ENCODE data around the gene CSTF1.

Gene CSTF1

DNA sequence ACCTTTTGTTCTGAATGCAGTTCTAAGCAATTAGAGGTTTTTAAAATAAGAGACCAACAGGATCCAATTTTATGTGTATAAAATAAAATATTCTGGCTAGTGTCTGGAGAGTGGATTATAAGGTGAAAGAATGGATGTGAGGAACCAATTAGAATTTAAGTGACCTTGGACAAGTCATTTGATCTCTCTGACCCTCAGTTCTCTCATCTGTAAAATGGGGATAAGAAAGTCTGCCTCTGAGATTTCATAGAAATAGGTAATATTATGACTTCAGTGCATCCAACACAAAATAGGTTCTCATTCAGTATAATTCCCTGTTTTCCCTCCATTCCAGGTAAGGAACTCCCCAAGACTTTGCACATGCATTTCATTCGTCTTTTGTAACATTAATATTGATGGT lies 38.5 kb downstream of the CSTF1 start:
- no peak for DNase-seq

DNA sequence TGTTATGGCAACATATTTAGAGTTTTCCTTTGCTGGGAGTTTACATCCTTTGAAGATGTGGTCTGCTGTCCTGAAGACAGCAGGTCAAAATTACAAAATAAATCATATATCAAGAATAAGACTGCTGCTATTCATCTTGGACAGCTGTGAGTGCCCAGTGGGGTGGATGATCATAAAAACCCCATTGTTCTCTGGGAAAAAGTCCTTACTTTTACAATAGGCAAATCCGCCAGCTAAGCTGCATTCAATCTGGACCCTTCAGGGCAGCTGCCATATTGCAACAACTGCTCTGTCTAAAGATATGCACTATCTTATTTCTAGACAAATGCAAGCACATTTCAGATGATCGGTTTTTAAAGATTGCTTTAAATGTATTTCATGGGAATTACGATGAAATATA lies 39.0 kb downstream of the CSTF1 start:
- DNase-seq: no peak

DNA sequence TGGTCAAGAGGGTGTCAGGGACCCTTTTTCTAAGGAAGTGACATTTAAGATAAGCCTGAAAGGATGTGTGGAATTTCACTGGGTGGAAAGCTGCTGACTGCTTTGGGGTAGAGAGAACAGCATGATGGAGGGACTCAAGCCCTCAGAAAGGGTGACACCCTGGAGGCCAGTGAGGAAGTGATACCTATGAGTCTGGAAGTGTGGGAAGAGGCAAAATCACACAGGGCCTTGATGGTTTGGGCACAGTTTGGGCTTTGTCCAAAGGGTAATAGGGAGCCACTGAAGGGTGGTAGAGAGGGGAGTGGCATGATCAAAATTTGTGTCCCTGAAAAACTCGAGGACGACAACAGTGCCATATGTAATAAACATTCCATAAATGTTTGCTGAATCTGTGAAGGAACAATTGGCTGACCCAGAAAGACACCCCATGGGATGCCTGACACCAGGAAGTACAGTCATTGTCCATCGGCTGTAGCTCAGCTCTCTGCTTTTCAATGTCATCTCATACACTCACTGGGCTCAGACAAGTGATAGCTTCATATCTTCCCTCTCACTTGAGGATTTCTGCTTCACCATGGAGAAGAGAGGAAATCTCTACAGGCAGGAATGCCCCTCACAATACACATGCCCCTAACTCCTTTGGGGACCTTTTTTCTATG lies 40.9 kb downstream of the CSTF1 start:
- DNase-seq: no peak

DNA sequence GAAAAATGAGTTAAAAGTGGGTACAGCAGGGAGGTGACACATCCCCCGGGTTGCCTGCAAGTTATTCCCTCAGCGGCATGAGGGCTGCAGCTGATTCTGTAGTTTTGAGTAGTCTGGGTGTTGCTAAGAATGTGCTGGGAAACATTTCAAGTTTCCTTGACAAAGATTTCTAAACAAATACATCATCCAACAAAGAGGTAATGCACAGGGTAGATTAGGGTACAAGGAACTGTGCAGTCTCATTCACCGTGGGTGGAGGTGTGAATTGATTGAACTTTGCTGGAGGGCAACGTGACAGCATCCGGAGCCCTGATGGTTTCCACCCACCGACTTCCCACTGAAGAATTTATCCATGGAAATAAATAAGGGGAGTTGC lies 41.4 kb downstream of the CSTF1 start:
- DNase-seq: no peak

DNA sequence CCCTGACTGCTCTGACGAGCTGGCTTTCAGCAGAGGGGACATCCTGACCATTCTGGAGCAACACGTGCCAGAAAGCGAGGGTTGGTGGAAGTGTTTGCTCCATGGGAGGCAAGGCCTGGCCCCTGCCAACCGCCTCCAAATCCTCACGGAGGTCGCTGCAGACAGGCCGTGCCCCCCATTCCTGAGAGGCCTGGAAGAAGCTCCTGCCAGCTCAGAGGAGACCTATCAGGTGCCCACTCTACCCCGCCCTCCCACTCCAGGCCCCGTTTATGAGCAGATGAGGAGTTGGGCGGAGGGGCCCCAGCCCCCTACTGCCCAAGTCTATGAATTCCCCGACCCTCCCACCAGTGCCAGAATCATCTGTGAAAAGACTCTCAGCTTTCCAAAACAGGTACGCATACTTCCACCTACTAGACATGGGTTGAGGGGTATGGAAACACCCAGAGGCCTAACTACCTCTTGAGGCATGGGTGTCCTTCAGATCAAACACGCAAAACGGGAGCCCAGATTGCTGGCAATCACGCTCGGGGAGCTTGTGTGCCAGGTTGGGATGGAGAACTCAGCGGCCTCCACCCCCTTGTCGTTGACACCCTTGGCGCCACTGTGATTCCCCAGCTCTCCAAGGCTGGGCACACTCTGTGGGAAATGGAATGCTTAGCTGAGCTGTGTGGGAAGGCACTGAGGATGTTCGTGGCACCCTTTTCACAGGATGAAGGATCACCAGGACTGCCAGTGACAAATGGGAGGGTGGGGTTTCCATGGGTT lies 44.9 kb downstream of the CSTF1 start:
- no peak for DNase-seq

DNA sequence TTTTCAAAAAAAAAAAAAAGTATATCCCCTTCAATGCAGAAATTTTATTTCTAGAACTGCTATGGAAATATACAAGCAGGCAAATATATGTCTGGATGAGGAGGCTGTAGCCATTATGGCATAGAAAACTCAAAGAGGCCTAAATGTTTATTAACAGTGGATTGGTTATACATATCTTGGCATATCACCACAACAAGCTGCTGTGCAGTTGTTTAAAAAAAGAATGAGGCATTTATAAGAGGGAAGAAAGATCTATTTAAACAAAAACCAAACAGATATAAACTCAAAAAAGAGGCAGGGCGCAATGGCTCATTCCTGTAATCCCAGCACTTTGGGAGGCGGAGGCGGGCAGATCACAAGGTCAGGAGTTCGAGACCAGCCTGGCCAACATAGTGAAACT lies 45.8 kb downstream of the CSTF1 start:
- no peak for DNase-seq

DNA sequence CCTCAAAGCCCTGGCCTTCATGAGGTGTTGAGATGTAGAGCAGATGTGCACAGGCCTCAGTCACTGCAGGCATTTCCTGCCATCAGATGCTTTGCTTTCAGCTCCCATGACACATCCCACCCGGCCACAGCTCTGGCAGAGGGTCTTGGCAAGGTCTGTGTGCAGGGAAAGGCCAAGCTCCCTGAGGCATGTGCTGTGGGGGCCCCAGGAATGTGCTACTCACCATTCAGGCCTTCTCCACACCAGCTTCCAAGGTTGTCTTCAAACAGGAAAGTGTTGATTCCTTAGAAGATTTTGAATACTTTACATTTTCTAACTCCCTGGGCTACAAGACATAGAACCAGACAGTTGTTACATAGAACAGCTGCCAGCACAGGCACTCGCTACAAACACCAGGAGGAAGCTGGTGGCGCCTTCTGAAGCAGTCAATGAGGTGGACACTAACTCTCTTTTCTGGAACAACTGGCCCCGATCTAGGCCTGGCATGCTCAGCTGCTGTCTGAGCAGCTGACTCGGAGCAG lies 47.4 kb downstream of the CSTF1 start:
- DNase-seq: no peak

DNA sequence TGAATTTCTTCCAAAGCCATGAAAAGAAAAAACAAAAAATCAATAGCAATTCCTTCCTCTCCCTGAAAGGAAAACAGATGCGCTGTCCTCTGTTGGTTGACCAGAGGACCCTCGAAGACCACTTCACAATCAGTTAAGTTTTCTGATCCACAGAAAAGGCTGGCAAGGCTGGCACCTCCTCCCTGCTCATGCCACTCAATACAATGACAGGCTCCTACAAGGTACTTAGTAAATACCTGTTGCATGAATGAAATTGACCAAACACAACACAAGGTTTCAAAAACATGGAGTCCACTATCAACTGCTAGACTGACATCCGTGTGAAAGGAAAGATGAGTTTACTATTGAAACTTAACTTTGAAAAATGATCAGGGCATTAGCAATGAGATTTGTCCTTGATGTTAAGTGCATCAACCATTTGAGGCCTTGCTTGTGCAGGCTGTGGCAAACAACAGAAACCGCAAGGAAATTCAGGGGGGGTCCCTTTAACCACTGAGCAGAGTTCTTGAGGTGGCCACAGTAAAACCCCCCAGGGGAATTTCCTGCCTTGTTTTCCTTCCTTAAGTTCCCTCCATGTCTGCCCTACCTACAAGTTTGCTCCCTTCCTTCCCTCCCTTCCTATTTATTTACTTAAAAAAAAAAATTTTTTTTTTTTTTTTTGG lies 48.0 kb downstream of the CSTF1 start:
- peak; percentile 53 for DNase-seq

DNA sequence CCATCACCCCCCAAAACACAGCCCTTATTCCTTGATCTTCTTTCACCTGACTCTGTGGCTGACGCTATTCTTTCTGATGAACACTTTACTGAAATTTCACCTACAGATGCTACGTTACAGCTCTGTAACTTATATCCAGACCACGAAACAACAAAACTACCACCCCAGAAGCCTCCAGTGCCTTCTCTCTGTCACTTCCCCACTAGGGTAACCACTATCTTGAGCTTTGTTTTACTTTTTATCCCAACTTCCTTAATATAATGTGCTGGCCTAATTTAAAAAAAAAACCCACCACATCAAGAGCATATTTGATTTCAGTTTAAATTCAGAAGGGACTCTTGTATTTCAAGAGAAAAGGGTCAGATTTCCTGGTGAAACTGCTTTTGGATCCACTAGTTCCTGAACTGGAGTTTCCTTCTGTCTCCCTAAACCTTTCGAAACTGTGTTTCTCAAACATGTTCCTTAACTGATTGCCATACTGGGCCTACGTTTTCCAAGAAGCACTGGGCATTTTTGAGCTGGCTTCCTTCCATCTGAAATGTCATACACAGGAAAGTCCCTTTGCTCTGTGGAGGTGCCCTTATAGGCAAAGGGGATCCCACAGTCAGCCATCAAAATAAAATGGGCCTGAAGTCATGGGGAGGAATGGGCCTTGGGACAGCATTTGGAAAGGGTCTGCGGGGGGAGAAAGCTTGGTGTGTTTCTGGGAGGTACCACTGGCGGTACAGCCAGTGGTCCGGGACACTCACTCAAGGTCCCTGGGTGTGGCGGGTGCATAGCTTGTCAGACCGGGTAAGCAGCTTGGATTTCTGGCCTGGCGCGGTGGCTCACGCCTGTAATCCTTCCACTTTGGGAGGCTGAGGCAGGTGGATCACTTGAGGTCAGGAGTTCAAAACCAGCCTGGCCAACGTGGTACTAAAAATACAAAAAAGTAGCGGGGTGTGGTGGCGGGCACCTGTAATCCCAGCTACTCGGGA lies 50.2 kb downstream of the CSTF1 start:
- no peak for DNase-seq

DNA sequence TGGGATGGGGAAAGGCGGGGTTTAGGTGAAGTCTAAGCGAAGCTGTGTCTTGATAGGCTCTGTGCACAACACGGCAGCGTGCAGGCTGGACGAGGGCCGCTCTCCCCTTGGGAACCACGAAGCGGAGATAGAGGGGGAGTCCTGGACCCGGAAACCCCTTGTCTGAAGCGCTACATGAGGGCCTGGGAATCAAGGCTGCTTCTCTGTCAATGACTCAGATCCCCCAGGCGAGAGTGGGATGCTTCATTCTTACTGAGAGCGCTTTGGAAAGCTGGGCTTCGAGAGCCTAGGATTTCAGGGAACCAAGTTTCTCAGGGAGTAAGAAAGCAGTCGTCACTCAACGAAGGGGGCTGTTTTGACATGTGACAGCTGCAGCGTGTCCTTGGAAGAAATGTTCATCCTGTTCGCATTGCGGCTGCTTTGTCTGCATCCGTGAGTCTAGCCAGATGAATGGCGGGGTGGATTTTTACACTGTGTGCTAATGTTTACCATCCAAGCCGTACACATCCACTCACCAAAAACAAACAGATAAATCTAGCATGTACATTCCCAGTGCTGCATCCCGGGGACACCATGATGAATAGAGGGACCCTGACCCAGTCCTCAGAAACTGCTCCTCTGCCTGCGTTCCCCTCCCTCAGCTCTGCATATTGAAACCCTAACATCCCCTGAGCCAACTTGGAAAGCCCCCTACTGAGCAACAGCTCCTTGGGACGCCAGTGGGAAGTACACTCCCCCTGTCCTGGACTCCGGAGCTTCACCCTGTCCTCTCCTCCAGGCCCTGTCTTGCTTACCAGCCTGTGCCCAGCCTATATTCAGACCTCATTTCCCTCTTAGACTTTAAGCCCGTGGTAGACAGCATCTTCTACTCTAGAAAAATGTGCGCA lies 51.5 kb downstream of the CSTF1 start:
- no peak for DNase-seq

DNA sequence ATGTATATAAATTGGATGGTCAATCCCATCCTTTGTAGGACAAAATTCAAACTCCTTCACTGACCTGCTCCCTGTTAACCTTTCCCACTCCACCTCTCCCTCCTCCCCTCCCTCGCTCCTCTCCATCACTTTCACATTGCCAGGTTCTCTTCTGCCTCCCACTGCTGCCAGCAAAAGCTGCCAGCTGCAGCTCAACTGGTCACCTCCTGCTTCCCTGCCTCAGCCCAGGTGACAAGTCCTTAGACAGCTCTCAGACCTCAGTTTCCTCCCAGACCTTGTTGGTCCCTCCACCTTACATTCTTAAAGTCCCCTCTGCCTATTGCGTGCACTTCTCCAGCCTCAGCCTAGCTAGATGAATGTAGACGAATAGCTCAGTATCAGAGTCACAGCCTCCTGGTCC lies 52.7 kb downstream of the CSTF1 start:
- no peak for DNase-seq

DNA sequence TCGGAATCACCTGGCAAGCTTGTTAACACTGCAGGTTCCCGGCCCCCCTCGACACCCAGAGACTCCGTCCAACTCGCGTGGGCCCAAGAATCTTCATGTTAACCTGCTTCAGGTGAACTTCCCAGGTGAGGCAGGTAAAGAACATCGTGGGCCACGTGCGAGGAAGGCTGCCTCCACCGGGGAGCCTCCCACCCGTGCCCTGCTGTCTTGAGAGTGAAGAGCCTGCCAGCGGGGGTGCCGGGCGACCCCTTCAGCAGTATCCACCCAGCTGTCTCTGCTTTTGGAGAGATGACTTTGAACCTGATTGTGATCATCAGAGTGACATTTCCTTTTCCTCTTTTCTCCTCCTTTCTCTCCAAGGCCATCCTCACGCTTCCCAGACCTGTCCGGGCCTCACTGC lies 53.1 kb downstream of the CSTF1 start:
- no peak for DNase-seq

DNA sequence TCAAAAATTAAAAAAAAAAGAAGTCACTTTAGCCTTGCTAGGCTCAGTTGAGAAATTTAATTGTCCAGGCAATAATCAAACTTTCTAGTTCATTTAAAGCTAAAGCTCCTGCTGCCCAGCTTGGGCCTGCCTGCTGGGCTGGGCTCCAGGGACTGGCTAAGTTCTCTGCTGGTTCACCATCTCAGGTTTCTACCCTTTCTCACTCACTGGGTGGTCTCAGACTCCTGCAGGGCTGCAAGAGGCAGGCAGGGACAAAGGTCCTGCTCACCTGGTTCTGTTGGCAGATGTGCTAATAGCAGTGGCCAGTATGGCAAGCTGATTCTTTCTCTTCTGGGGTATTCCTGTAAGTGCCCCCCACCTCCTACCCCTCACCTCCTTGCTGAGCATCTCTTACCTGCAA lies 54.8 kb downstream of the CSTF1 start:
- no peak for DNase-seq

DNA sequence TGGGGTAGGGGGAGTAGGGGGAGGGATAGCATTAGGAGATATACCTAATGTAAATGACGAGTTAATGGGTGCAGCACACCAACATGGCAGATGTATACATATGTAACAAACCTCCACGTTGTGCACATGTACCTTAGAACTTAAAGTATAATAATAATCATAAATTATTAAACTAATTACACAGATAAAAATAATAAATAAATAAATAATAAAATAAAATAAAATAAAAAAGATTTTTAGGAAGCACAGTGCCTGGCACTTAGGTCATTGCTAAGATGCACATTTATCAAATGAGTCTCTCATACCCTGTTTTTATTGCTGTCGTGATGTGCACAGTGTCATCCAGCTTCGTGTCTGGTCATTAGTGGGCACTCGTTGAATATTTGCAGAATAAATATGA lies 57.0 kb downstream of the CSTF1 start:
- no peak for DNase-seq

DNA sequence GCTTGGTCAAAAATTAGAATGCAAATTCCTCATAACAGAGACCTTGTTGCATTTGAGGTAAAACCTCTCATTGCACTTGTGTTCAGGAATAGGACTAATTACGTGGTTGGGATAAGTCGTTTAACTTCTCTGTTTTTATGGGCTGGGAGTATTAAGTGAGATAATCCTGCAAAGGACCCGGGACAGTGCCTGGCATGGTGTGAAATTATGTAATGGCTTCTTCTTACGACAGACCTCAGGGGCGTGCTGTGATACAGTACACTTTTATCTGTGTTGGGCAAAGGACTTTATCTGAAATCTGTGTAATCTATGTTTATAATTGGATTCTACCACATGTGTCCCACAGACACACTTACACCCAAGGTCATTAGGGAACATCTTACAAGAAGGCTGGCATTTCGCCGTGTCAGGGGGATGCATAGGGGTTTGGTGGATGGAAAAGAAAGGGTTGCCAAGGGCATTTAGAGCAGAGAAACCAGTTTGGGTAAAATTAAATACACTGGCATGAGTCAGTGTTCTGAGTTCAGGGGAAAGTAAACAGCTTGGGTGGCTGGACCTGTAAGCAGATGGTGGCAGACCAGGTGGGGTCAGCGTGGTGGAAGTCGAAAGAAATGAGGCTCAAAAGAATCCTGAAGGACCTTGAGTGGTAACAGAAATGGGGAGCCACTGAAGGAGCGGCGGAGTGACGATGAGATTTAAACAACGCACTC lies 58.8 kb downstream of the CSTF1 start:
- no peak for DNase-seq

DNA sequence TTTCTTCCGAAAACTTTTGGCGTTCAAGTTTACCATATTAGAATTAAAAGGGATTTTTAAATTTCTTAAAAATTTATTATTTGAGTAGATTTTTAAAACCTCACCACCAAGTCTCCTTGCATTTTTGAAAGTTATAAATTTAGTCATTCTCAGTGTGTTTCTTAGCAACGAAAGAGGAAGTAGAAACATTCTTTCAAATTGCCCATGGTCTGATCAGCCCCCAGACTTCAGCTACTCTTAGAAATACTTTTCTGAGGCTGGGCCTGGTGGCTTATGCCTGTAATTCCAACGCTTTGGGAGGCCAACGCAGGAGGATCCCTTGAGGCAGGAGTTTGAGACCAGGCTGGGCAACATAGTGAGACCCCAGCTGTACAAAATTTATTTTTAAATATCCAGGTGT lies 60.9 kb downstream of the CSTF1 start:
- DNase-seq: no peak

DNA sequence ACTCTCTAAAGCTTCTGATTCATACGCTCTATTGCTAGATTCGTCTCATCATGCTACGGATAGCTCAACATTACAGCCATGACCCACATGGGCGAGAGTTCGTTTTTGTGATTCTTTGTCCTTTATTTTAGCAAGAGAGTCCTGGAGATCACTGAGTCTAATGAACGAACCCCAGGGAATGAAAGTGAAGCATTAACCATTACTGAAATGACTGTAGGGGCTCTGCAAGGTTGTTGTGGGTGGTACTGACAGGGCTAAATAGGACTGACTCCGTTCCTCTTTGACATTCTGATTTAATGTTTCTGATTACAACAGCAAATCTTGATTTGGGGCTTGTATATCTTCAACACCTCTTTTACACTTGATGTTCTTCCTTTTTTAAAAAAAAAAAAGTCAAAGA lies 62.3 kb downstream of the CSTF1 start:
- DNase-seq: no peak
